ENCODE measurements around the gene PARP12.

DNA sequence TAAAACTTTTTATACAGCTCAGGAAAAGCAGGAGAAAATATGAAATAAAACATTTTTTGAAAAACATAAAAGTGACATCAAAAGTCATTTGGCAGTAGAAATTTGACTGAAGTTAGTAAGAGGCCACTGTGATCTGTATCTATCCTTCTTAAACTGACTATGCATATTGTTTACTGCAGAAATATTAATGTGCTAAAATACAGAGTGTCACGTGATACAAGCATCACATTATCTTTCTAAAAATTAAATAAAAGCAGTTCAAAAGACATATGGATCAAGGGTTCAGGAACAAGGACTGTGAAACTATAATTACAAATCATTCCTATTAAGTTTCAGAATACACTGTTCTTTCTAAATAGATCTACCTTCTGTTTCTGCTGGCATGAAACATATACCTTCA is 33.7 kb downstream of the PARP12 start:
- TF ChIP-seq BCL6 (CRISPR knock-in tag; IDR thresholded peaks at IDR 0.05) (no peak), BCLAF1 (IDR thresholded peaks at IDR 0.05) (no peak), SRSF1 (optimal IDR thresholded peaks at IDR 0.05; ENCODE audit: low read depth, low read length) (no peak), SPEN (CRISPR knock-in tag; IDR thresholded peaks at IDR 0.05; ENCODE audit: low read depth) (no peak)
